OCI-LY7 (cell line): ENCODE measurements around the gene IL1RAPL2. TPM values are rescaled to one million over a fixed set of nuclear protein-coding genes. Genes with fewer than 3 reads are reported as not detected.

Experiments
- BruUV-seq: library from RNA; stranded (reverse); fragments of 400-500 nt; replicated peaks from 2 replicates; lab custom pipeline; 2021; lab: Mats Ljungman, UMichigan
- CTCF ChIA-PET: fragments of 300-600 bp; sonication (Branson Sonifier 250); formaldehyde crosslinking; loops from one replicate; lab custom pipeline; 2022; ENCODE audit warnings: antibody characterized with exemption; ENCODE audit not compliant: unreplicated experiment; lab: Charles Lee
- POLR2A ChIA-PET: fragments of 300-600 bp; sonication (Branson Sonifier 250); formaldehyde crosslinking; loops from one replicate; lab custom pipeline; 2022; ENCODE audit warnings: antibody characterized with exemption; lab: Charles Lee
- DNase-seq: peaks from one replicate; pipeline ENCODE4 v3.0.0-alpha.2; 2015; ENCODE audit warnings: low spot score
- H2AFZ ChIP-seq: fragments of 200-600 bp; sonication (generic), shearing (Covaris generic); 2 replicates; pipeline ENCODE4 v1.6.1; 2014; ENCODE audit warnings: mild to moderate bottlenecking, antibody characterized with exemption, low read length, moderate library complexity
- H3K27ac ChIP-seq: fragments of 200-600 bp; sonication (generic); 2 replicates; pipeline ENCODE4 v1.5.1; 2014; ENCODE audit warnings: mixed run types, low read depth, mild to moderate bottlenecking, moderate library complexity, low read length, inconsistent platforms; ENCODE audit not compliant: poor library complexity, severe bottlenecking
- H3K36me3 ChIP-seq: fragments of 200-600 bp; sonication (generic); 2 replicates; pipeline ENCODE4 v1.6.1; 2014; ENCODE audit warnings: mild to moderate bottlenecking, antibody characterized with exemption, low read length, moderate library complexity, mixed read lengths; ENCODE audit not compliant: insufficient read depth
- H3K4me1 ChIP-seq: fragments of 200-600 bp; sonication (generic); 2 replicates; pipeline ENCODE4 v1.5.1; 2014; ENCODE audit warnings: mild to moderate bottlenecking, low read length; ENCODE audit not compliant: insufficient read depth, poor library complexity, severe bottlenecking
- H3K4me2 ChIP-seq: fragments of 200-600 bp; sonication (generic); 2 replicates; pipeline ENCODE4 v1.6.1; 2014; ENCODE audit warnings: mild to moderate bottlenecking, low read length
- H3K4me3 ChIP-seq: fragments of 200-600 bp; sonication (generic); 2 replicates; pipeline ENCODE4 v1.5.1; 2014; ENCODE audit warnings: mild to moderate bottlenecking, low read depth, low read length; ENCODE audit not compliant: poor library complexity, severe bottlenecking
- H3K79me2 ChIP-seq: fragments of 200-600 bp; sonication (generic); 2 replicates; pipeline ENCODE4 v1.6.1; 2016; ENCODE audit warnings: low read depth, mild to moderate bottlenecking, low read length, moderate library complexity, mixed read lengths; ENCODE audit not compliant: insufficient read depth
- H3K9me2 ChIP-seq: fragments of 200-600 bp; sonication (generic); 2 replicates; pipeline ENCODE4 v1.6.1; 2016; ENCODE audit warnings: mild to moderate bottlenecking, low read length, mixed read lengths; ENCODE audit not compliant: insufficient read depth
- H3K9me3 ChIP-seq: fragments of 200-600 bp; sonication (generic); 2 replicates; pipeline ENCODE4 v1.6.1; 2014; ENCODE audit warnings: mild to moderate bottlenecking, mixed run types, low read length, mixed read lengths
- H4K20me1 ChIP-seq: fragments of 200-600 bp; sonication (generic); 2 replicates; pipeline ENCODE4 v1.6.1; 2014; ENCODE audit warnings: mild to moderate bottlenecking, antibody characterized with exemption, low read length, moderate library complexity, mixed read lengths; ENCODE audit not compliant: insufficient read depth
- EZH2phosphoT487 ChIP-seq: fragments of 200-600 bp; sonication (generic); IDR thresholded peaks from 2 replicates; pipeline ENCODE4 v1.6.1; 2018; ENCODE audit warnings: low read depth, borderline replicate concordance, mild to moderate bottlenecking, mixed run types, antibody characterized with exemption, low read length, moderate library complexity, mixed read lengths
- intact Hi-C: fragments of 100-400 bp; cut with micrococcal nuclease; formaldehyde crosslinking; loops from one replicate; pipeline ENCODE4 v1.10.0; 2022; ENCODE audit not compliant: unreplicated experiment
- total RNA-seq, 2 experiments: library from RNA; depleted of rRNA in 1 of 2; stranded (reverse); fragments of >200 nt in 1 of 2; shearing (Covaris generic) in 1 of 2; gene quantifications; 2 replicates each; pipeline ENCODE4 v1.2.3, GENCODE V29; 2014 to 2022
- TF ChIP-seq, protein P1 (sequence below): fragments of 200-600 bp; sonication (generic); conservative IDR thresholded peaks from 2 replicates; pipeline ENCODE4 v1.5.1; 2014; ENCODE audit warnings: mild to moderate bottlenecking, antibody characterized with exemption, low read length, moderate library complexity, mixed read lengths

The IL1RAPL2 gene
- total RNA-seq, 2 experiments from 2014 or later: not detected

DNA sequence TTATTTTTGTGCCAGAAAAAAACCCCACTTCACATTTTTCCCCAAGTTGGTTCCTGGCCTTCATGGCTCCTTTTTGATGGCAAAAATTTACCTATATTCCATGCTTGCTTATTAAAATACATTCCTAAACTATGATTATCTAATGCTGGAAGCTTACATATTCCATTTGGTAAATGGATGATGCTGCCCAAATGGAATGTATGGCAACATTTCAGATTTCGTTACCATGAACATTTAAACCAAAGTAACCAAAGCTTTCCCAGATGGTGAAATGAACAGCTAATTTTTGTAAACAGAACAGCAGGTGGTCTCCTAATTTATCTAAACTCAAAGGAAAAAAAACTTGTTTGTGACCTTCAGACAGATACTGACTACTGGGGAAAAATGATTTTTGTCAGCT lies 765.2 kb downstream of the IL1RAPL2 start:
- H3K4me3 ChIP-seq: no peak overlapping the region
- DNase-seq: no peak
- H2AFZ ChIP-seq: no peak overlapping the region
- CTCF ChIA-PET: no interaction called here
- H4K20me1 ChIP-seq: no peaks in the 10 kb centered on the region
- no peaks in the 10 kb centered on the region for H3K79me2 ChIP-seq
- H3K4me2 ChIP-seq: no peak overlapping the region
- TF ChIP-seq, protein P1, sequence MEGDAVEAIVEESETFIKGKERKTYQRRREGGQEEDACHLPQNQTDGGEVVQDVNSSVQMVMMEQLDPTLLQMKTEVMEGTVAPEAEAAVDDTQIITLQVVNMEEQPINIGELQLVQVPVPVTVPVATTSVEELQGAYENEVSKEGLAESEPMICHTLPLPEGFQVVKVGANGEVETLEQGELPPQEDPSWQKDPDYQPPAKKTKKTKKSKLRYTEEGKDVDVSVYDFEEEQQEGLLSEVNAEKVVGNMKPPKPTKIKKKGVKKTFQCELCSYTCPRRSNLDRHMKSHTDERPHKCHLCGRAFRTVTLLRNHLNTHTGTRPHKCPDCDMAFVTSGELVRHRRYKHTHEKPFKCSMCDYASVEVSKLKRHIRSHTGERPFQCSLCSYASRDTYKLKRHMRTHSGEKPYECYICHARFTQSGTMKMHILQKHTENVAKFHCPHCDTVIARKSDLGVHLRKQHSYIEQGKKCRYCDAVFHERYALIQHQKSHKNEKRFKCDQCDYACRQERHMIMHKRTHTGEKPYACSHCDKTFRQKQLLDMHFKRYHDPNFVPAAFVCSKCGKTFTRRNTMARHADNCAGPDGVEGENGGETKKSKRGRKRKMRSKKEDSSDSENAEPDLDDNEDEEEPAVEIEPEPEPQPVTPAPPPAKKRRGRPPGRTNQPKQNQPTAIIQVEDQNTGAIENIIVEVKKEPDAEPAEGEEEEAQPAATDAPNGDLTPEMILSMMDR: no peak
- H3K9me3 ChIP-seq: no peaks in the 10 kb centered on the region
- no TSS peak for BruUV-seq
- H3K9me2 ChIP-seq: no peaks in the 10 kb centered on the region
- no peaks in the 10 kb centered on the region for H3K4me1 ChIP-seq
- no peaks in the 10 kb centered on the region for H3K36me3 ChIP-seq
- no peak overlapping the region for H3K27ac ChIP-seq
- POLR2A ChIA-PET: interaction anchor here (0.6 kb wide), 1 partner anchor 975 kb away, joined by 3 read pairs; no protein-coding TSS in a partner anchor
- intact Hi-C loops: no loop called here

GRCh38 chrX:105347373-105347772 lies 781.4 kb downstream of the IL1RAPL2 start:
- Histone ChIP-seq H3K36me3 (no peaks in the 10 kb centered on the region), H3K27ac (no peak overlapping the region), H3K4me1 (no peaks in the 10 kb centered on the region), H3K4me2 (no peak overlapping the region), H3K79me2 (no peaks in the 10 kb centered on the region), H3K9me2 (no peaks in the 10 kb centered on the region), H3K9me3 (no peaks in the 10 kb centered on the region), H3K4me3 (no peak overlapping the region), H4K20me1 (no peaks in the 10 kb centered on the region), H2AFZ (no peak overlapping the region)
- DNase-seq: no peak
- intact Hi-C loops: no loop called here
- no TSS peak for BruUV-seq
- CTCF ChIA-PET: no interaction called here
- TF ChIP-seq EZH2phosphoT487: no peak
- TF ChIP-seq, protein P1: no peak
- POLR2A ChIA-PET: no interaction called here

DNA sequence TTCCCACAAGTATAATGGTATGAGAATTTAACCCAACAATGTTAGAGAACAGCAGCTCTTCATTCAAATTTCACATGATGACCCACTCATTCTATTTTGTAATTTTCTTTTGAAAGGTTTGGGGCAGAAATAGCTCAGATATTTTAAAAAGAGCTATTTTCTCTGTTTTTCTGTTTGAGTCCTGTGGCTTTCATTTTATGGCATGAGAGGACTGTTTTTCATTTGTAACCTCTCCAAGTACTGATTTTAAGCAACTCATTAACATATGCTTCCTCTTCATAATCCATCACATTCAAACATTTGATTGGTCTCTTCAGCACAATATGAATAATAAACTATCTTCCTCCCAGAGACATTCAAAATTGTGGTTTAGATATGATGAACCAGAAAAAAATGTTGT lies 783.5 kb downstream of the IL1RAPL2 start:
- BruUV-seq: no TSS peak
- ChIA-PET CTCF (no interaction called here), POLR2A (no interaction called here)
- H2AFZ ChIP-seq: no peak overlapping the region
- H3K4me1 ChIP-seq: no peaks in the 10 kb centered on the region
- no peak overlapping the region for H3K27ac ChIP-seq
- H3K4me2 ChIP-seq: no peak overlapping the region
- TF ChIP-seq, protein P1: no peak
- TF ChIP-seq EZH2phosphoT487: no peak
- no peaks in the 10 kb centered on the region for H3K36me3 ChIP-seq
- DNase-seq: no peak
- no peaks in the 10 kb centered on the region for H4K20me1 ChIP-seq
- H3K9me3 ChIP-seq: no peaks in the 10 kb centered on the region
- H3K79me2 ChIP-seq: no peaks in the 10 kb centered on the region
- intact Hi-C loops: no loop called here
- H3K9me2 ChIP-seq: no peaks in the 10 kb centered on the region
- no peak overlapping the region for H3K4me3 ChIP-seq
